H1 (cell line): ENCODE measurements around the gene TBKBP1. TPM values are rescaled to one million over a fixed set of nuclear protein-coding genes. Genes with fewer than 3 reads are reported as not detected.

Source experiments
- CTCF ChIA-PET: fragments of 300-600 bp; sonication (Branson Sonifier 250); formaldehyde crosslinking; loops from one replicate; lab custom pipeline; 2021; ENCODE audit not compliant: partially characterized antibody; lab: Charles Lee
- POLR2A ChIA-PET: fragments of 300-600 bp; sonication (Branson Sonifier 250); formaldehyde crosslinking; loops from one replicate; lab custom pipeline; 2021; ENCODE audit warnings: inconsistent platforms; ENCODE audit not compliant: partially characterized antibody; lab: Charles Lee
- DNase-seq, 2 experiments: peaks; one replicate each; pipeline versions ENCODE4 v3.0.0 to v3.0.0-alpha.2; 2010 to 2022; ENCODE audit warnings: low spot score in 2 of 2, low read depth in 1 of 2, mixed read lengths in 1 of 2
- FAIRE-seq: peaks from 2 replicates; lab custom pipeline; 2011; peaks lifted over from hg19 to GRCh38; lab: Jason Lieb, UNC
- H2AFZ ChIP-seq: 2 replicates; pipeline ENCODE4 v1.8.1; 2012; ENCODE audit warnings: low read length, inconsistent platforms
- H2AK5ac ChIP-seq: 2 replicates; pipeline ENCODE4 v1.6.1; 2013; ENCODE audit warnings: low read depth, low read length
- H2BK120ac ChIP-seq: replicated peaks from 2 replicates; pipeline ENCODE3; 2013; ENCODE audit warnings: low read depth, low read length, inconsistent platforms
- H2BK12ac ChIP-seq: 2 replicates; pipeline ENCODE4 v1.6.1; 2013; ENCODE audit warnings: low read depth, low read length
- H2BK15ac ChIP-seq: 2 replicates; pipeline ENCODE4 v1.6.1; 2013; ENCODE audit warnings: low read length
- H2BK20ac ChIP-seq: 2 replicates; pipeline ENCODE4 v1.6.1; 2013; ENCODE audit warnings: low read length
- H2BK5ac ChIP-seq: 2 replicates; pipeline ENCODE4 v1.6.1; 2013; ENCODE audit warnings: low read depth, low read length
- H3K14ac ChIP-seq: 2 replicates; pipeline ENCODE4 v1.6.1; 2013; ENCODE audit warnings: inconsistent platforms; ENCODE audit not compliant: insufficient read length
- H3K18ac ChIP-seq: 2 replicates; pipeline ENCODE4 v1.6.1; 2013; ENCODE audit warnings: low read length; ENCODE audit errors: extremely low read depth
- H3K23ac ChIP-seq: 2 replicates; pipeline ENCODE4 v1.6.1; 2013; ENCODE audit warnings: inconsistent platforms; ENCODE audit not compliant: insufficient read length
- H3K23me2 ChIP-seq: 2 replicates; pipeline ENCODE4 v1.6.1; 2013; ENCODE audit warnings: low read depth, low read length
- H3K27ac ChIP-seq: 2 replicates; pipeline ENCODE4 v1.6.1; 2011; ENCODE audit warnings: low read depth, low read length, inconsistent platforms
- H3K27me3 ChIP-seq, 4 experiments: replicated peaks in 1 of 4; 1 replicate in 1 of 4; 2 replicates in 3 of 4; pipeline versions ENCODE4 v1.6.1 to v1.8.1; 2011 to 2013; ENCODE audit warnings: low read length in 3 of 4, mild to moderate bottlenecking in 3 of 4, inconsistent platforms in 2 of 4, mixed read lengths in 2 of 4, moderate library complexity in 1 of 4; ENCODE audit not compliant: control insufficient read depth in 3 of 4, insufficient read depth in 3 of 4; ENCODE audit errors: extremely low read depth in 1 of 4
- H3K36me3 ChIP-seq, 4 experiments: 2 replicates each; pipeline versions ENCODE4 v1.6.1 to v1.8.1; 2011 to 2013; ENCODE audit warnings: mild to moderate bottlenecking in 4 of 4, low read length in 3 of 4, moderate library complexity in 2 of 4, control low read depth in 1 of 4, inconsistent platforms in 1 of 4; ENCODE audit not compliant: insufficient read depth in 4 of 4, control insufficient read depth in 2 of 4
- H3K4ac ChIP-seq: replicated peaks from 2 replicates; pipeline ENCODE3; 2013; ENCODE audit warnings: low read length, low read depth, mixed read lengths, inconsistent platforms; ENCODE audit not compliant: insufficient read length
- H3K4me1 ChIP-seq, 4 experiments: replicated peaks in 1 of 4; 1 replicate in 1 of 4; 2 replicates in 3 of 4; pipeline versions ENCODE4 v1.6.1 to v1.8.1; 2011 to 2013; ENCODE audit warnings: low read length in 3 of 4, inconsistent platforms in 2 of 4, mixed read lengths in 1 of 4; ENCODE audit not compliant: insufficient read depth in 4 of 4, control insufficient read depth in 3 of 4
- H3K4me2 ChIP-seq, 2 experiments: 2 replicates each; pipeline versions ENCODE4 v1.6.1 to v1.8.1; 2011 to 2013; ENCODE audit warnings: low read depth in 2 of 2, low read length in 2 of 2, control low read depth in 1 of 2, inconsistent platforms in 1 of 2, mild to moderate bottlenecking in 1 of 2; ENCODE audit not compliant: insufficient read depth in 1 of 2
- H3K4me3 ChIP-seq, 4 experiments: fragments of 200-600, 300-600 bp in 1 of 4; sonication (generic), shearing (Covaris generic), sonication (Bioruptor Twin) in 1 of 4; 2 replicates each; pipeline versions ENCODE4 v1.5.1 to v1.8.1; 2011 to 2016; ENCODE audit warnings: low read length in 4 of 4, low read depth in 3 of 4, control low read depth in 2 of 4, inconsistent platforms in 2 of 4, mild to moderate bottlenecking in 2 of 4, mixed read lengths in 1 of 4, moderate library complexity in 1 of 4; ENCODE audit not compliant: insufficient read depth in 2 of 4; ENCODE audit errors: extremely low read depth in 1 of 4
- H3K56ac ChIP-seq: replicated peaks from 2 replicates; pipeline ENCODE3; 2013; ENCODE audit warnings: low read depth, mild to moderate bottlenecking, mixed read lengths, low read length, inconsistent platforms; ENCODE audit not compliant: insufficient read length
- H3K79me1 ChIP-seq: 2 replicates; pipeline ENCODE4 v1.6.1; 2013; ENCODE audit warnings: low read depth, low read length, control low read depth
- H3K79me2 ChIP-seq, 2 experiments: 2 replicates each; pipeline versions ENCODE4 v1.6.1 to v1.8.1; 2012 to 2013; ENCODE audit warnings: low read length in 2 of 2, mild to moderate bottlenecking in 2 of 2, inconsistent platforms in 1 of 2; ENCODE audit not compliant: insufficient read depth in 2 of 2, control insufficient read depth in 1 of 2
- H3K9ac ChIP-seq, 4 experiments: replicated peaks in 1 of 4; 1 replicate in 1 of 4; 2 replicates in 3 of 4; pipeline versions ENCODE4 v1.6.1 to v1.8.1; 2011 to 2013; ENCODE audit warnings: low read depth in 3 of 4, low read length in 3 of 4, control low read depth in 2 of 4, mild to moderate bottlenecking in 2 of 4, moderate library complexity in 2 of 4, inconsistent platforms in 1 of 4; ENCODE audit errors: extremely low read depth in 1 of 4
- H3K9me3 ChIP-seq, 2 experiments: 2 replicates each; pipeline versions ENCODE4 v1.6.1 to v1.8.1; 2012 to 2013; ENCODE audit warnings: mild to moderate bottlenecking in 2 of 2, moderate library complexity in 2 of 2, control low read depth in 1 of 2, inconsistent platforms in 1 of 2, low read depth in 1 of 2, low read length in 1 of 2, mixed read lengths in 1 of 2; ENCODE audit not compliant: insufficient read depth in 2 of 2
- H4K20me1 ChIP-seq, 2 experiments: replicated peaks in 1 of 2; 2 replicates each; pipeline versions ENCODE3 to v1.8.1; 2011 to 2013; ENCODE audit warnings: inconsistent platforms in 2 of 2, low read length in 2 of 2, mild to moderate bottlenecking in 1 of 2; ENCODE audit not compliant: insufficient read depth in 2 of 2, control insufficient read depth in 1 of 2
- H4K5ac ChIP-seq: 2 replicates; pipeline ENCODE4 v1.6.1; 2013; ENCODE audit warnings: low read length, low read depth, mixed read lengths, inconsistent platforms; ENCODE audit not compliant: insufficient read length
- H4K8ac ChIP-seq: 2 replicates; pipeline ENCODE4 v1.8.0; 2013; ENCODE audit warnings: mild to moderate bottlenecking, moderate library complexity, low read length, inconsistent platforms; ENCODE audit not compliant: insufficient read depth; ENCODE audit errors: extremely low read depth
- H4K91ac ChIP-seq: replicated peaks from 2 replicates; pipeline ENCODE3; 2013; ENCODE audit warnings: low read length, mixed read lengths, inconsistent platforms; ENCODE audit not compliant: insufficient read length
- ASH2L ChIP-seq: fragments of 200-600, 300-600 bp; sonication (generic); IDR thresholded peaks from one replicate; pipeline ENCODE4 v1.7.1; 2017; ENCODE audit warnings: low read length
- BACH1 ChIP-seq: IDR thresholded peaks from 2 replicates; pipeline ENCODE4 v1.6.1; 2012; ENCODE audit warnings: low read length, improper control_type of control experiment
- HDAC6 ChIP-seq: IDR thresholded peaks from one replicate; pipeline ENCODE4 v1.7.1; 2012; ENCODE audit warnings: low read depth, mild to moderate bottlenecking, inconsistent platforms, low read length, moderate library complexity
- KDM1A ChIP-seq: fragments of 200-600, 300-600 bp; sonication (generic); IDR thresholded peaks from 2 replicates; pipeline ENCODE4 v1.7.1; 2016; ENCODE audit warnings: mild to moderate bottlenecking, low read length, borderline replicate concordance
- KDM4A ChIP-seq: IDR thresholded peaks from one replicate; pipeline ENCODE4 v1.7.1; 2012; ENCODE audit warnings: low read depth, mild to moderate bottlenecking, moderate library complexity, low read length, inconsistent platforms; ENCODE audit not compliant: severe bottlenecking
- NRF1 ChIP-seq: IDR thresholded peaks from 2 replicates; pipeline ENCODE4 v1.6.1; 2011; ENCODE audit warnings: mild to moderate bottlenecking, low read depth, low read length, improper control_type of control experiment
- POLR2A ChIP-seq, 2 experiments: IDR thresholded peaks; 1 replicate in 1 of 2; 2 replicates in 1 of 2; pipeline ENCODE4 v1.6.1; 2011; ENCODE audit warnings: low read depth in 2 of 2, low read length in 2 of 2, mild to moderate bottlenecking in 2 of 2; ENCODE audit errors: control extremely low read depth in 1 of 2
- SIRT6 ChIP-seq: IDR thresholded peaks from one replicate; pipeline ENCODE4 v1.7.1; 2012; ENCODE audit warnings: low read length, inconsistent platforms
- SRF ChIP-seq: IDR thresholded peaks from 2 replicates; pipeline ENCODE4 v1.6.1; 2011; ENCODE audit warnings: mild to moderate bottlenecking, low read depth, low read length, moderate library complexity
- TAF1 ChIP-seq: IDR thresholded peaks from 2 replicates; pipeline ENCODE4 v1.6.1; 2011; ENCODE audit warnings: mild to moderate bottlenecking, low read depth, low read length
- TCF12 ChIP-seq: IDR thresholded peaks from 2 replicates; pipeline ENCODE4 v1.6.1; 2011; ENCODE audit warnings: low read depth, mild to moderate bottlenecking, low read length
- WGBS, 2 experiments: shearing (Covaris generic) in 1 of 2; methylation state at CpG; one replicate each; pipeline versions ENCODE4 v1.1.6 to v1.1.7; 2013 to 2015; ENCODE audit warnings: low lambda C conversion rate in 2 of 2, mixed read lengths in 2 of 2, inconsistent platforms in 1 of 2, low coverage in 1 of 2, missing lambda C conversion rate in 1 of 2; ENCODE audit not compliant: insufficient replicate concordance in 2 of 2, insufficient coverage in 1 of 2, insufficient read length in 1 of 2; ENCODE audit errors: extremely low coverage in 1 of 2, missing lambda C conversion rate in 1 of 2; 5-methylcytosine and 5-hydroxymethylcytosine counted together
- polyA plus RNA-seq, 7 experiments: library from polyadenylated mRNA; depleted of rRNA in 3 of 7; stranded (reverse) in 5 of 7; unstranded in 2 of 7; fragments of >200 nt in 5 of 7; fragments of 200-250 nt in 2 of 7; gene quantifications; 1 replicate in 5 of 7; 2 replicates in 1 of 7; 4 replicates in 1 of 7; pipeline versions ENCODE4 v1.2.1 to v1.2.3, GENCODE V29; 2011 to 2013; ENCODE audit warnings: missing spikeins in 2 of 7, mixed read lengths in 2 of 7
- total RNA-seq: library from RNA; stranded (reverse); fragmentation: NEBNext Ultra II Directional; extraction: Animal tissue kit (Norgen Biotek cat#: 25700); gene quantifications from 2 replicates; pipeline ENCODE4 v1.2.1, GENCODE V29; 2021
- TF ChIP-seq, protein P1 (sequence below), 3 experiments: IDR thresholded peaks; 1 replicate in 2 of 3; 2 replicates in 1 of 3; pipeline versions ENCODE4 v1.5.1 to v1.6.1; 2011; ENCODE audit warnings: low read length in 3 of 3, mild to moderate bottlenecking in 3 of 3, inconsistent platforms in 2 of 3, low read depth in 1 of 3, moderate library complexity in 1 of 3; ENCODE audit not compliant: insufficient read depth in 1 of 3; ENCODE audit errors: control extremely low read depth in 1 of 3

The TBKBP1 gene
- total and polyA plus RNA-seq, 2 of the 8 experiments (the other 6 are each of a cell fraction or from before 2014, with no cell fraction given) = 6.3 to 15.1 TPM

DNA sequence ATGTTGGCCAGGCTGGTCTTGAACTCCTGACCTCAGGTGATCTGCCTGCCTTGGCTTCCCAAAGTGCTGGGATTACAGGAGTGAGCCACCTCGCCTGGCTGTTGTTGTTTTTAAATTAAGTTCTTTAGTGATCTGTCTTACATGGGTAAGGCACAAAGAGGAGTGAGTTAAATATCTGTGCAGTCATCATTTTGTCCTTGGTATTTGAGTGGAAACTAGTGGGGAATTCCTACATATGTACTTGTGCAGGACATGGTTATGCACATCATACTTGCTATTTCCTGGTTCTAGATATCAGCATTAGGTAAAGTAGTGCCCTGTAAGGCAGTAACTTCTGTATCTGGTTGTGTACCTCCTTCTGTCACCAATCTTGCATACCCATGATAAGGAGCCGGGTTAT, 40.5 kb upstream of the TBKBP1 start:
- H3K23me2 ChIP-seq = peaks cover 4% of the 10 kb centered on the region
- no peak overlapping the region; a peak in 1 of 4 replicates for H3K4me2 ChIP-seq
- H3K27ac ChIP-seq = no peak overlapping the region
- H3K4ac ChIP-seq = no peak overlapping the region
- no peak overlapping the region for H3K4me3 ChIP-seq
- FAIRE-seq = no peak
- no peaks in the 10 kb centered on the region for H3K27me3 ChIP-seq
- no peak overlapping the region for H2BK12ac ChIP-seq
- no peak overlapping the region for H2BK20ac ChIP-seq
- peaks cover 2% of the 10 kb centered on the region; the same call in 1 of the 2 replicates for H3K79me1 ChIP-seq
- H3K9me3 ChIP-seq = no peaks in the 10 kb centered on the region
- H2BK120ac ChIP-seq = no peak overlapping the region
- no peak overlapping the region for H3K56ac ChIP-seq
- no peak overlapping the region for H4K8ac ChIP-seq
- no peak overlapping the region for H2BK15ac ChIP-seq
- no peak overlapping the region for H2AK5ac ChIP-seq
- no peak overlapping the region for H3K18ac ChIP-seq
- DNase-seq = no peak
- H4K91ac ChIP-seq = no peak overlapping the region
- no peak overlapping the region for H3K14ac ChIP-seq
- WGBS, 2 experiments = 76% methylated on average over 2 of the region's 2 CpGs; no CpG with 5 or more reads in 1 of the 2 experiments
- no peak overlapping the region for H4K5ac ChIP-seq
- peaks cover 0 to 6% (median 3%) of the 10 kb centered on the region in 4 experiments; a peak in 4 of 7 replicates for H3K4me1 ChIP-seq
- peaks cover 18 to 27% of the 10 kb centered on the region in 2 experiments for H4K20me1 ChIP-seq
- peaks cover 41 to 74% (median 67%) of the 10 kb centered on the region in 4 experiments for H3K36me3 ChIP-seq
- H2BK5ac ChIP-seq = no peak overlapping the region
- no peak overlapping the region for H3K9ac ChIP-seq
- ChIA-PET CTCF (interaction anchor here (1.1 to 4.4 kb wide), 2 partner anchors 11 to 57 kb away, joined by 4 to 28 read pairs; no protein-coding TSS in a partner anchor), POLR2A (interaction anchor here (1.3 to 46.3 kb wide), 2 partner anchors 8 to 28 kb away, joined by 4 to 1575 read pairs; partner anchors contain the start of gene TBKBP1)
- no peak overlapping the region for H3K23ac ChIP-seq
- no peak overlapping the region for H2AFZ ChIP-seq
- peaks cover 24 to 78% of the 10 kb centered on the region in 2 experiments for H3K79me2 ChIP-seq
- TF ChIP-seq KDM4A = no peak
- no peak for TF ChIP-seq ASH2L
- TF ChIP-seq BACH1 = no peak
- TF ChIP-seq NRF1 = no peak
- no peak for TF ChIP-seq KDM1A
- no peak for TF ChIP-seq SRF
- no peak for TF ChIP-seq SIRT6
- no peak for TF ChIP-seq TAF1
- no peak for TF ChIP-seq HDAC6
- TF ChIP-seq TCF12 = no peak
- TF ChIP-seq POLR2A (IDR thresholded peaks at IDR 0.05; ENCODE audit: control extremely low read depth in 1 of 2, low read depth in 2 of 2, low read length in 2 of 2) = no peak
- TF ChIP-seq, protein P1, sequence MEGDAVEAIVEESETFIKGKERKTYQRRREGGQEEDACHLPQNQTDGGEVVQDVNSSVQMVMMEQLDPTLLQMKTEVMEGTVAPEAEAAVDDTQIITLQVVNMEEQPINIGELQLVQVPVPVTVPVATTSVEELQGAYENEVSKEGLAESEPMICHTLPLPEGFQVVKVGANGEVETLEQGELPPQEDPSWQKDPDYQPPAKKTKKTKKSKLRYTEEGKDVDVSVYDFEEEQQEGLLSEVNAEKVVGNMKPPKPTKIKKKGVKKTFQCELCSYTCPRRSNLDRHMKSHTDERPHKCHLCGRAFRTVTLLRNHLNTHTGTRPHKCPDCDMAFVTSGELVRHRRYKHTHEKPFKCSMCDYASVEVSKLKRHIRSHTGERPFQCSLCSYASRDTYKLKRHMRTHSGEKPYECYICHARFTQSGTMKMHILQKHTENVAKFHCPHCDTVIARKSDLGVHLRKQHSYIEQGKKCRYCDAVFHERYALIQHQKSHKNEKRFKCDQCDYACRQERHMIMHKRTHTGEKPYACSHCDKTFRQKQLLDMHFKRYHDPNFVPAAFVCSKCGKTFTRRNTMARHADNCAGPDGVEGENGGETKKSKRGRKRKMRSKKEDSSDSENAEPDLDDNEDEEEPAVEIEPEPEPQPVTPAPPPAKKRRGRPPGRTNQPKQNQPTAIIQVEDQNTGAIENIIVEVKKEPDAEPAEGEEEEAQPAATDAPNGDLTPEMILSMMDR (IDR thresholded peaks at IDR 0.05; ENCODE audit: control extremely low read depth in 1 of 3, insufficient read depth in 1 of 3, low read depth in 1 of 3, low read length in 3 of 3) = no peak
